Measurements from ENCODE around the gene CAMKK1.

DNA sequence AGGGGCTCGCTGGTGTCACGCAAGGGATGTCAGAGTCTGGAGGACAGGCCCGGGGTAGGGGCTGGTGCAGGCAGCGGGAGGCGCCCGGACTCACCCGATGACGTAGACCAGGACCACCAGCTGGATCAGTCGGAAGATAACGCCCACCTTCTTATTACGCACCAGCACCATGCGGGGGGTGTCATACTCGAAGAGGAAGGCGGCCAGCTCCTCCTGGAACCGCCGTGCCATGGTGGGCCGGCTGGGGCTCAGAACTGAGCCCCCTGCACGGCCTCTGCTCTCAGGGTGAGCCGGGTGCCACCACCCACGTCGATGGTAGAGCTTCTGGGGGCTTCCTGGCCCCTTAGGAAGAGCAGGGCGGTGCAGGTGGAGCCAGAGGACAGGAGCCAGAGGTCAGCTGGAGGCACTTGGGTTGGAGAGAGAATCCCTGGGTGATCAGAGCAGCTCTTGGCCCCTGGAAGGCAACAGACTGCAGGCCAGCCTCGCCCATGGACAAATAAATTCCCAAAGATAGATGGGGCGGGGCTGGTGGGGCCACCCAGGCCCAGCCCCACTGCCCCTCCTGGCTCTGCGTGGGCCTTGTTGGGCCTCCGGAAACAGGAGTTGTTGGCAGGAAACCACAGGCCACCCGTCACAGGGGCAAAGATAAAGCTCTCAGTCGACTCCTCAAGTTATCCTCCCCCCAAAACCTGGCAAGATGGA is 23.3 kb upstream of the CAMKK1 start, which contains the start of gene P2RX1:
- TF ChIP-seq, protein P1, sequence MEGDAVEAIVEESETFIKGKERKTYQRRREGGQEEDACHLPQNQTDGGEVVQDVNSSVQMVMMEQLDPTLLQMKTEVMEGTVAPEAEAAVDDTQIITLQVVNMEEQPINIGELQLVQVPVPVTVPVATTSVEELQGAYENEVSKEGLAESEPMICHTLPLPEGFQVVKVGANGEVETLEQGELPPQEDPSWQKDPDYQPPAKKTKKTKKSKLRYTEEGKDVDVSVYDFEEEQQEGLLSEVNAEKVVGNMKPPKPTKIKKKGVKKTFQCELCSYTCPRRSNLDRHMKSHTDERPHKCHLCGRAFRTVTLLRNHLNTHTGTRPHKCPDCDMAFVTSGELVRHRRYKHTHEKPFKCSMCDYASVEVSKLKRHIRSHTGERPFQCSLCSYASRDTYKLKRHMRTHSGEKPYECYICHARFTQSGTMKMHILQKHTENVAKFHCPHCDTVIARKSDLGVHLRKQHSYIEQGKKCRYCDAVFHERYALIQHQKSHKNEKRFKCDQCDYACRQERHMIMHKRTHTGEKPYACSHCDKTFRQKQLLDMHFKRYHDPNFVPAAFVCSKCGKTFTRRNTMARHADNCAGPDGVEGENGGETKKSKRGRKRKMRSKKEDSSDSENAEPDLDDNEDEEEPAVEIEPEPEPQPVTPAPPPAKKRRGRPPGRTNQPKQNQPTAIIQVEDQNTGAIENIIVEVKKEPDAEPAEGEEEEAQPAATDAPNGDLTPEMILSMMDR (IDR thresholded peaks at IDR 0.05): no peak
- TF ChIP-seq POLR2A (IDR thresholded peaks at IDR 0.05): no peak
